Measurements from ENCODE around the gene CD40.
A peak's percentile ranks its signal among the peaks of the same experiment; 100 is the strongest.
"Not testable (repeated sequence)": the region's sequence is repeated elsewhere in the genome, so short reads cannot be mapped to it uniquely, and the experiment has no call there.

The CD40 gene

DNA sequence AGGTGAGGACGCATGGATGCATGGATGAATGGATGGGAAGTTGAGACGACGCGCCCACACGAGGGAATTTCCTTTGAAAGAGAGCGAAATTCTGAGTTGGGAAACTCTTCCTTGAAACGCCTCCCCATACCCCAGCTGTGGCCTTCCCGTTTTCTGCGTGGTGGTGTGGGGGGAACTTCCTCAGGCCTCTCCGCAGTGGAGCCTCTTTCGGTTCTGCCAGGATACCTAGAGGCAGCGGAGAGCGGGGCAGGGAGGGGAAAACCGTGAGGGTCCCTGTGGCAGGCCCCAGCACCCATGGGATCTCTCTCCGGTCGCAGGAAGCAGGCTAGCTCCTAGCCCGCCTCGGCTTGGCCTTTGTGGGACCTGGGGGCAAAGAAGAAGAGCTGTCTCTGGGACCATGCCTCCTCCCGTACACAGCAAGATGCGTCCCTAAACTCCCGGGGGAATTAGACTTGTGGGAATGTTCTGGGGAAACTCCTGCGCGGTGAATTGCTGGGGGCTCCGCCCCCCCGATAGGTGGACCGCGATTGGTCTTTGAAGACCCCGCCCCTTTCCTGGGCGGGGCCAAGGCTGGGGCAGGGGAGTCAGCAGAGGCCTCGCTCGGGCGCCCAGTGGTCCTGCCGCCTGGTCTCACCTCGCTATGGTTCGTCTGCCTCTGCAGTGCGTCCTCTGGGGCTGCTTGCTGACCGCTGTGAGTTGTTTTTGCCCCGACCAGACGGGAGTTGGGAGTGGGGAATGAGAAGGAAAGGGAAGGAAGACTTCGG lies at the start of gene CD40:
CD40 (plus strand) TSS at position 611 of the 764 bp plus-strand sequence; CDS start at position 641, 30 bp downstream.
- DNase-seq (ENCODE audit: low read depth in 1 of 2, low spot score in 1 of 2), result peak; percentile 24 to 49

DNA sequence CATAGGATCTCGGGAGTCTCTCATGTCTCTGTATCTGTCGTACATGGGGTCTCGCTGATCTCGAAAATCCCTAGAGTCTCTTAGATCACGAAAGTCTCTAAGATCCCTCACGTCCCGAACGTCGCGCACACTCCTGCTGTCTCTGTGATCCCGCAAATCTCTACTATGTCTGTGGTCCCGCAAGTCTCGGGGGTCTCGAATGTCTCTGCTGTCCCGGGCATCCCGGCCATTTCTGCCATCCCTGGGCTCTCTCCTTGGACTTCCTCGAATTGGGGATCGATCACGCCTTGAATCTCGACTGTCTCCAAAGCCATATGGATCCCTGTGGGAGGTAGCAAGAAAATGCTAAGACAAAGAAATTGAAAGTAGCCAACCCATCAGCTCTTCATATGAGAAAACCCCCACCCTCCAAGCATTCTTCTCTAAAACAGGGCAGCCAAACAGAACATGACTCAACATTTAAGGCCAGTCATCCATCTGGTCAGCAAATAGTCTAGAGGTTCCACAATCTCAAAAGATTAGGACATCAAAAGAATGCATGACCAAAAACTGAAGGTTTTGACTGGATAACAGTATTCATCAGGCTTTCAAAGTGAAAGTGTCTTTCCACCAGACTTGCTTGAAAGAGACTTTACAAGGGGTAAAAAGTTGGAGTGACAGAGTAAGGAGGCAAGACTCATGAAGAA lies 47.8 kb upstream of the CD40 start:
- DNase-seq (ENCODE audit: low read depth in 1 of 2, low spot score in 1 of 2), result no peak

DNA sequence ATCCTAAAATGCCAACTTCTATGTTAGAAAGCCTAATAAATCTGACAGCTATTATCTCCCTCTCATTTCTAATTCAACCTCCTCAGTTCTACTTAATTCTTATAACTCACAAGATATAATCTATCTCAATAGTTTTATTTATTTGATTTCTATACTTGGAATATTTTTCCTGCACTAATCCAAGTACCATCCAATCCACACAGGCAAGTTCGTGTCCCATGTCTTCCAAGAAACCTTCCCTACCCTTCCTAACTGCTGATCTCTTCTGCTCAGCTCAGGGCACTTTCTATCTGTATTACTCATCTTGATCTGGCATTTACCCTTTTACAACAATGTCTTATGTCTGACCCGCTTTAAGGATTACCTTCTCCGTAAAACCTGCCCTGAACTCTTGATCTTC lies 46.5 kb upstream of the CD40 start:
- DNase-seq (ENCODE audit: low read depth in 1 of 2, low spot score in 1 of 2), result no peak

DNA sequence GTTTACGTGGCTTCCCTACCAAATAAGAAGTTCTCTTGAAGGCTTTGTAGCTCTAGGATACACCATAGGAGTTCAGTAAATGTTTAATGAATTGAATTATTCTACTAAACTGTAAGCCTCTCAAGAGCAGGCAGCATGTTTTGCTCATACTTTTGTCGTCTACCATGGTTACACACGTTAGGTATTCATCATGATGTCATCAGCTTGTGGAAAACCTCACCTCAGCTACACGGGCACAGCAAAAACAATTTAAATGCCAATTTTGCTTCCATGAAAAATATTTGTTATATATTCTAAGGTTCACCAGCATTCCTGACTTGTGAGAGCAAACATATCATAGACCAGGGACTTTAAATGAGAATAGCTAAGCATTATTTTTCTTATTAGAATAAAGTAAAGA lies 45.1 kb upstream of the CD40 start:
- no peak for DNase-seq (ENCODE audit: low read depth in 1 of 2, low spot score in 1 of 2)

DNA sequence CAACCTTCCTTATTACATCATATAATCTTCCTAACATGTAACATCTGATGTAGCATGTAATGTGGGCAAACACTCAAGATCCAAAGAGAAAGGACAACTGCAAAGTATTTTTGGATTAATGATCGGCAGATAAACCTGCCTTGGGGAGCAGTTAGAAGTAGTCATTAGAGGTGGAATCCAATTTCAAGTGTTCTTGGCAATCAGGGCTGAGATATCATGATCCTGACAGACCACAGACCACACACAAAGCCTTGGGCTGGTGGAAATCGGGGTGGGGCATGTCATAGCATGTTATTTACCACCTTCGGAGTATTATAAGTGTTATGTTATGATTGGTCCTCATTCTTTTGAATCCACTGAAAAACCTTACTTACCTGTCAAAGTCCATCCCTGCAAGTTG lies 44.7 kb upstream of the CD40 start:
- DNase-seq (ENCODE audit: low read depth in 1 of 2, low spot score in 1 of 2), result no peak

DNA sequence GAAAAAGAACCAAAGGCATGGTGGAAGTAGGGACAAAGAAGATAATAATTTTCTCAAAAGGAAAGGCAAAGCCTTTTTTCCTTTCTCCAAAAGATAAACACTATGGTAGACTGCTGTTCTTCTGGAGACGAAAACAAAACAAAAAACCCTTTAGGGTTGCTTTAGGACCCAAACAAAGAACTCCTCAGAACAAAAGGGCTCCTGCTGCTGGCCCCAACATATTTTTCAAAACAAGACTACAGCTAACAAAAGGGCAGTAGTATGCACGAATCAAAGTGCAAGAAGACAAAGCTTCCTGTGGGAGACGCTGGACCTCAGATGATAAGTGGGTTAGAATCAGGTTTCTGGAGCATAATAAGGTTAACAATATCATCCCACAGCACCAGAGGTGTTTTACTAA lies 44.1 kb upstream of the CD40 start:
- no peak for DNase-seq (ENCODE audit: low read depth in 1 of 2, low spot score in 1 of 2)

DNA sequence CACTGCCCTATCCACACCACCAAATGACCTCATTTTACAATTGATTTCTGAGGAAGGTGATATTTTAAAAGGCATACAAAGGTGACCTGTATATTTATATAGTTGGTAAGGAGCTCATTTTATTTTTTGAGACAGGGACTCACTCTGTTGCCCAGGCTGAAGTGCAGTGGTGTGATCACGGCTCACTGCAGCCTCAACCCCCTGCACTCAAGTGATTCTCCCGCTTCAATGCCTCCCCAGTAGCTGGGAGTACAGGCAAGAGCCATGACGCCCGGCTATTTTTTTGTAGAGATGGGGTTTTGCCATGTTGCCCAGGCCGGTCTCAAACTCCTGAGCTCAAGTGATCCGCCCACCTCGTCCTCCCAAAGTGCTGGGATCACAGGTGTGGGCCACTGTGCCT lies 41.3 kb upstream of the CD40 start:
- no peak for DNase-seq (ENCODE audit: low read depth in 1 of 2, low spot score in 1 of 2)

DNA sequence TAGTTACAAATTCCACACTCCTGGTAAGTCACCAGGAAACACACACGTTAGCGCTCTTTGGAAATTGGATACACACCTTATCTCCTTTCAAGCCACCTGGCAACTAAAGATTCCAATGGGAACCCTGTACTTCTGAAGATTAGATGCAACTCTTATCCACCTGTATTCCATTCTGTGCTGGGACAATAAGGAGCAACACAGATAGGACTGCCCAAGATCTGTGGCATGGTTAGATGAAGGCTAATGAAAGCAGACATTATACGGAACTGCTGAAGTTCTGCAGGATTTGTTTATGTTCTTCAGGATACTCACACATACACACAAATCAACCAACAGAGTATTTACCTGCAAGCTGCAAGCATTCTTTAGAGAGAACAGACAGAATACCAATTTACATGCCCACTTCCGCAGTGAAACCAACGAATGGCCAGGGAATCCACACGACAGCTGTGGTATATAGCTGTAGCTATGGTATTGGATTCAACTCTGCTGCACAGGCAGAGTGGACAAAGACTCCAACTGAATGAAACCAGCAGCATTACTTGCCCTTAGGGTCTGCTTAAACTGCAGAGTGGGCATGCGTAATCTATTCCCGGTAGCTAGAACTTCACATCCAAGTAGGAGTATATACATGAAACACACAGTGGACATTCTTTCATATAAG lies 40.3 kb upstream of the CD40 start:
- no peak for DNase-seq (ENCODE audit: low read depth in 1 of 2, low spot score in 1 of 2)

DNA sequence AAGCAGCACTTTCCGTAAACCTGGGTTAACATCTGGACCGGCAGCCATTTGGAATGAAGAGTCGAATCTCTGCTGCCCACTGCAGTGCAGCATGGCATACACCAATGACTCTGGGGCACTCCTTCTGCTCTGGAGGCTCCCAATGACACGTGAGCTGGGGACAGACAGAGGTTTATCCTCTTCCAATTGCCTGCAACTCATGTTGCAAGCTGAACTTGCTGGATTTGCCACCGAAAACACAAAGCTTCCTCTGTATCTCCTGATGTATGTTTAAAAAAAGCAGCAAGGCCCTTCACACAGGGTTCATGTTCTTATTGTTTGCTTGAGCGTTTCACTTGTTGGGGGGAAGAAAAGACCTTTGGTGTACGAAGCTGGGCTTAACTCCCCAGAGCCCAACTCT lies 39.2 kb upstream of the CD40 start:
- no peak for DNase-seq (ENCODE audit: low read depth in 1 of 2, low spot score in 1 of 2)

DNA sequence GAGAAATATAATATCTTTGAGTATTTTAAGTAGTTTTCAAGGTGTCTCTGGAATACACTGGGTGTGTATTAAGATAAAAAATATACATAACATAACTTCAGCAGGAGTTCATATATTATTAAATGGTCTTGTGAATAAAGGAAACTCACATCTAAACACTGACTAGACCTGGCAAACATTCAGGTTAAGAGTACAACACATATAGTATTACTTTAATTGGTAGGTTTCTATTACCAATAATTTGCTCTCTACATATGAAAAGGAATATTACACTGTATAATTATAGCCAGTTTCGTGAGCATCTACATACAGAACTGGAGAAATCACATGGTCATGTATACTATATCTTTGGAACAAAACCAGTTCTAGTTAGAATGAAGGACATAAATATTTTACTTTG lies 37.0 kb upstream of the CD40 start:
- DNase-seq (ENCODE audit: low read depth in 1 of 2, low spot score in 1 of 2), result no peak

DNA sequence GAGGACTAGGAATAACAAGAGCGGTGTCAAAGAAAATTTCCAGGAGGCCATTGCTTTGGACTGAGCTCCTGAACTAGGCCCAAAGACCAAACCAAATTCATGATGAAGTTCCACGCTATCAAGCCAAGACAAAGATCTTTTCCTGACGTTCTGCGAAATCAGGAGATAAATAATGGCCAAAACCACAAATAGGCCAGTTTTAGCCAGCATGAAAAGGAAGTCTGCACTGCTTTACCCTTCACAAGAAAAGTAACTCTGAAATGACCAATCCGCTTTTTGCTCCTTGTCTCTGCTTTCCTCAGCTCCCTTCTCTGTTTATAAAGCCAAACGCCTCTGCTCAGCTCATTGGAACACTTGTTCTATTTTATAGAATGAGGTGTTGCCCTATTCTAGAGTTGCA lies 35.0 kb upstream of the CD40 start:
- no peak for DNase-seq (ENCODE audit: low read depth in 1 of 2, low spot score in 1 of 2)

DNA sequence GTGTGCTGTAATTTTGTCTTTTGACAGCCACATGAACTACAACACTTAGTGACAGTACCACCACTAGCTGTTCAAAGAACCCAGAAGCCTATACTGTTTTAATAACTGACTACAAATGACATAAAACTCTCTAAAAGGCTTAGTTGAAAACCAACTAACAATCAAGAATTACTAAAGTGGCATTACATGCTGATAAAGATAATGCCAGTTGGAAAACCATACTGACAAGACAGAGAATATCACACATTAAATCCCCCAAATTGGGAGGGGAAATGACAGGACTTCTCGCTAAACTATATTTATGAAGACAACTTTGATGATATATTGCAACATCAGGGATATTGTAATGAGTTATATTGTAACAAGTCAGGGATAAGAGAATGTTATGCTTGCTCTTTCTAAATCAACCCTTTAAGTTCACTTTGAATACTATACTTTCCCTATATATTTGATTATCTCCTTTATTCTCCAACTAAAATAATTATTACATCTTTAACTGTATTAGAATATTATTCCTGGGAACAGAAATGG lies 34.5 kb upstream of the CD40 start:
- DNase-seq (ENCODE audit: low read depth in 1 of 2, low spot score in 1 of 2), result no peak

DNA sequence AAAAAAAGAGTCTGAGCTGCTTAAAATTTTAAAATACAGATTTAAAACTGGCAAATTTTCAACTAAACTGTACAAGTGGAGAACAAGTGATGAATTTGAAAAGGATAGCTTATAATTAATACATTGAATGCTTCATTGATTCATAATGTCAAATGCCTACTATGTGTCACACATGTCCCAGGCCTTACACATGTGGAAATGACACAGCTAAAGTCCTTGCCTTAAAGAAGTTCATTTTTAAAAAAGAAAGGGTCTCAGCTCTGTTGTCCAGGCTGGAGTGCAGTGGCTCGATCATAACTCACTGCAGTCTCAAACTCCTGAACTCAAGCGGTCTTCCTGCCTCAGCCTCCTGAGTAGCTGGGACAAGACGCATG lies 33.3 kb upstream of the CD40 start:
- DNase-seq (ENCODE audit: low read depth in 1 of 2, low spot score in 1 of 2), result no peak

DNA sequence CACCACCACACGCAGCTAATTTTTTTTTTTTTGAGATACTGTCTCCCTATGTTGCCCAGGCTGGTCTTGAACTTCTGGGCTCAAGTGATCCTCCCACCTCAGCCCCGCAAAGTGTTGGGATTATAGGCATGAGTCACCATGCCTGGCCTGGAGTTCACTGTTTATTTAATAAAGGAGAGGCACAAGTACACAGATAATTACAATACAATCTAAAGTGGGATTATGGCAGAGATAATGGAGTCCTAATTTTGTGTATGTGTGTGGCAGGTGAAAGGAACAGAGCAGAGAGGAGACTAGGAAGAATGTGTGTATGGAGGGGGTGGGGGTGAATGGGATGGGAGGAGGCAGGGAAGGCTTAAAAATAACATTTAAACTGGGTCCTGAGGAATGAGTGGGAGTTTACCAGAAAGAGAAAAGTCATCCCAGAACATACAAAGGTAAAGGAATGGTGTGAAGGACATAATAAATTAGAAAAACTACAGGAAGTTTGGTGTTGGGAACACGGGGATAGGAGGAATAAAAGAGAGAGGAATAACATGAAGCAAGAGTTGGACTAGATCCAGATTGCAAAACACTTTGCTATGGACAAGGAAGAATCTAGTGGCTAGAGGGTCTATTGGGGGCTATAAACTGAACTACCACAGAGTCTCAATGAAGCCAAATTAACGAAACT lies 32.8 kb upstream of the CD40 start:
- no peak for DNase-seq (ENCODE audit: low read depth in 1 of 2, low spot score in 1 of 2)

DNA sequence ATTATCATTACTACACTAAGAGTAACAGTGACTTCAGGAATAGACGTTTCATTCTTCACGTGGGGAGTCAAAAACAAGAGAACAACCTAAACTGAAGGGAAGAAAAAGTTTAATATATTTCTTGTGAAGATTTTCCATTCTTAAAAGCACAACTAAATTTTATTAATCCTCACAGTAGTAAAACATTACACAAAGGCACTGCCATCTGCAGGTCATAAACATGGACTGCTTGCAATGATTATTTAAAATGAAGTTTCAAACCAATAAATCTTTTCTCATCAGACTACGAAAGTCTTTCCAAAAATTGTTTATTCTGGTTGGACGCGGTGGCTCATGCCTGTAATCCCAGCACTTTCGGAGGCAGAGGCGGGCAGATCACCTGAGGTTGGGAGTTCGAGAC lies 31.0 kb upstream of the CD40 start:
- no peak for DNase-seq (ENCODE audit: low read depth in 1 of 2, low spot score in 1 of 2)

DNA sequence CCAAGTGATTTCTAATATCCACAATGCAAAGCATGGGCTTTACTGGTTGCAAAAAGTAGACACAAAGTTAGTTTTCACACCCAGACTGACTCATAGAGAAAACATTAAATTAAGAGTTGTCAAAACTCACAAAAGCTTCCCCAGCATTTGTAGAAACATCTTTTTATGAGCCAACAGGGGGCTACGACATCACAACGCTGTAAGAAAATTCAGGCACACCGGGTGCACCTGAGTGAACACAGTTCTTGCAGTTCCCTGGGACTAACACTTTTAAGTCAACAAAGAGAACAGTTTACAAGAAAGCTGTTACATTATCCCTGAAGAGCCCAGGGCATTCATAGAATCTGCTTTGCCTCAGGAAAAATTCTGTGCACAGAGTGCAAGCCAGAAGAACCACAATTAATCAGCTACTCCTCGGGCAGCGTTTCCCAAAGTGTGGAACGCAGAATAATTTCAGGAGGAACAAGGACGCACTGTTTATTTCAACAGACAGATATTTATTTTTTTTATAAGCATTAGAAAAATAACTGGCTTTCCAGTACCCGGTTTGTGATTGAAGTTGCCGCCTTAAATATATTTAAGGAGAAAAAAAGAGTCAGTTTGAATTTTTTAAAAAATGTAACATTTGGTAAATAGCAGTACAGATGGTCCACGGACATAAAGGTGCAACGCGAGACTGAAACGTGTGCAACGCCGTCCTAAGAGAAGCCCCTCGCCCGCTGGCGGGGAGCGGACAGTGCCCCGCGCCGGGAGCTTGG lies 29.5 kb upstream of the CD40 start:
- no peak for DNase-seq (ENCODE audit: low read depth in 1 of 2, low spot score in 1 of 2)

DNA sequence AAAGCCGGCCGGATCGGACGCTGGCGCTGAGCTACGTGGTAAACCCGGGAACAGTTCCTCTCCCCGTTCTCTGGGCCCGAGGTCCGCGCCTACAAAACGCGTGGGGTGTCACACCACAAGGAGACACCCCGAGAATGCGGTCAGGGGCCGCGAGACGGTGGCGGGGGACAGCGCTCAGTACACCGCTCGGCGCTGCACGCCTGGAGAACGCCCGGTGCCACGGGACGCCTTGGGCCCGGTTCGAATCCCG lies 29.0 kb upstream of the CD40 start:
- peak in 1 of 2 donors; percentile 37 for DNase-seq (ENCODE audit: low read depth in 1 of 2, low spot score in 1 of 2)

DNA sequence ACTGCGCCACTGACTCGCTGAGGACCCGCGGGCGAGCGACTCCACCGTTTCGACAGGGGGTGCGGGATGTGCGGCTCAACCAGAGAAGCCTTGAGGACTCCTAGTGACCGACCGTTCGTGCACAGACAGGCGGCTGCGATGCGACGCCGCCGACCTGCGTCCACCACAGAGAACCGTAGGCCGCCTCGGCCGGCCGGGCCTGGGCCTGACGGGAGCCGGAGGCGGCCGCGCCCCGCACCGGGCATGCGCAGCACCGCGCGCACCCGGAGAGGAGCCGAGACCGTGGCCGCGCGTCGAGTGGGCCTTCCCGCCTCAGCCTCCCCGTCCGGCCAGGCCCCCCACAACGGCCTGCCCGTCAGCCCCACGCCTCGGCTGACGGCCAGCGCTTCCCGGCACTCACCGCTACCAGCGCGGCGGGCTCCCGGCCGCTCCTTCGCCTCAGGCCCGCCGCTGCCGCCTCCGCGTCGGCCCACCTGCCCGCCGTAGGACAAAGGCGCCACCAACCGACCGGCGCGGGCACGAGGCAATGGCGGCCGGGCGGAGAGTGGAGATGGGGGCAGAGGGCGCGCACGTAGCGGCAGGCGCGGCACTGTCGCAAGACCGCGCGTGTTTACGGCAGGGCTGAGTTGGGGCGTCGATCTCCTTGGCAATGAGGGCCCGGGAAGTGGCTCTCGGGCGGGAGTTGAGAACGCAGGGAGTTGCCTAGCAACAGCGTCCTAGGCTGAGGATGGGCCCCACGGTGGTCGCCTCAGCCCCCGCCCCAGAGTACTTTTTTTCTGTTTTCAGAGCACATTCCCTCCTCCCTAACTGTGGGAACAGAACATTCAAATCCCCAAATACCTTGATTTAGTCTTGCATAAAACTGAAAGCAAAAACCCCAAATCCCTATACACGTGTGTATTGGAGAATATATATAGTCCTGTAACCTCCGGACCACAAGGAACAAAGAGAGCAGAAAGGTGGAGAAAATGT lies 28.4 kb upstream of the CD40 start, which contains the start of gene NCOA5:
NCOA5 (minus strand) TSS at position 546 of the 972 bp plus-strand sequence. CDS start 10,538 bp downstream, outside the sequence.
- peak; percentile 80 to 92 for DNase-seq (ENCODE audit: low read depth in 1 of 2, low spot score in 1 of 2)

DNA sequence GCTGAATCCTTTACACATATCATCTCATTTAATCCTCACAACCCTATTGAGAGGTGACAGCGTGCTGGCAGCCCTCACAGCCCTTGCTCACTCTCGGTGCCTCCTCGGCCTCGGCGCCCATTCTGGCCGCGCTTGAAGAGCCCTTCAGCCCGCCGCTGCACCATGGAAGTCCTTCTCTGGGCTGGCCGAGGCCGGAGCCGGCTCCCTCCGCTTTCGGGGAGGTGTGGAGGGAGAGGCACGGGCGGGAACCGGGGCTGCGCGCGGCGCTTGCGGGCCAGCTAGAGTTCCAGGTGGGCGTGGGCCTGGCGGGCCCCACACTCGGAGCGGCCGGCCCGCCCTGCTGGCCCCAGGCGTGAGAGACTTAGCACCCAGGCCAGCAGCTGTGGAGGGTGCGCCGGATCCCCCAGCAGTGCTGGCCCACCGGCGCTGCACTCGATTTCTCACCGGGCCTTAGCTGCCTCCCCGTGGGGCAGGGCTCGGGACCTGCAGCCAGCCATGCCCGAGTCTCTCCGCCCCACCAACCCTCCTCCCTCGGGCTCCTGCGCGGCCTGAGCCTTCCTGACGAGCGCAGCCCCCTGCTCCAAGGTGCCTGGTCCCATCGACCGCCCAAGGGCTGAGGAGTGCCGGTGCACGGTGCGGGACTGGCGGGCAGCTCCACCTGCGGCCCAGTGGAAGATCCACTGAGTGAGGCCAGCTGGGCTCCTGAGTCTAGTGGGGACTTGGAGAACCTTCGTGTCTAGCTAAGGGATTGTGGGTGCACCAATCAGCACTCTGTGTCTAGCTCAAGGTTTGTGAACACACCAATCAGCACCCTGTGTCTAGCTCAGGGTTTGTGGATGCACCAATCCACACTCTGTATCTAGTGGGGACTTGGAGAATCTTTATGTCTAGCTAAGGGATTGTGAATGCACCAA lies 26.2 kb upstream of the CD40 start:
- not testable (repeated sequence) for DNase-seq (ENCODE audit: low read depth in 1 of 2, low spot score in 1 of 2)
